ENCODE data around the gene SLC12A8.

DNA sequence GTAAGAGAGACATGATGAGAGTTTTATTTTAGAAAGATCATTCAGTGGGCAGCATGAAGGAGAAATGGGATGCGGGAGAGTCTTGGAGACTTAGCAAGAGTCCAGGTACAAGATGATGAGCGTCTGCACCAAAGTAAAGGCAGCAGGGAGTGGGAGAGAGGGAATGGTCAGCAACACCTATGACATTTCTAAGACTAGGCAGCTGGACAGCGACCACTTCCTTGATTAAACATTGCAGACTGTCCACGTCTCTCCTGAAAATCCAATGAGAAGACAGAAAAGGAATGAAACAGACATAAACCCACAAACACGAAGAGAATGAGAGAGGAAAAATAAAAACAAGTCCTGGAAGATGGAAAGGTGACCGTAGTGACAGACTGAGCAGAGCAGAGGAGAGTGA lies 110.1 kb downstream of the SLC12A8 start:
- no peak for TF ChIP-seq CEBPB (IDR thresholded peaks at IDR 0.05)
- TF ChIP-seq, protein P1, sequence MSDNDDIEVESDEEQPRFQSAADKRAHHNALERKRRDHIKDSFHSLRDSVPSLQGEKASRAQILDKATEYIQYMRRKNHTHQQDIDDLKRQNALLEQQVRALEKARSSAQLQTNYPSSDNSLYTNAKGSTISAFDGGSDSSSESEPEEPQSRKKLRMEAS (IDR thresholded peaks at IDR 0.05): no peak
- no peak for TF ChIP-seq ZBTB7A (IDR thresholded peaks at IDR 0.05; ENCODE audit: low read depth)
- TF ChIP-seq USF1 (IDR thresholded peaks at IDR 0.05): no peak
- TF ChIP-seq, protein P2, sequence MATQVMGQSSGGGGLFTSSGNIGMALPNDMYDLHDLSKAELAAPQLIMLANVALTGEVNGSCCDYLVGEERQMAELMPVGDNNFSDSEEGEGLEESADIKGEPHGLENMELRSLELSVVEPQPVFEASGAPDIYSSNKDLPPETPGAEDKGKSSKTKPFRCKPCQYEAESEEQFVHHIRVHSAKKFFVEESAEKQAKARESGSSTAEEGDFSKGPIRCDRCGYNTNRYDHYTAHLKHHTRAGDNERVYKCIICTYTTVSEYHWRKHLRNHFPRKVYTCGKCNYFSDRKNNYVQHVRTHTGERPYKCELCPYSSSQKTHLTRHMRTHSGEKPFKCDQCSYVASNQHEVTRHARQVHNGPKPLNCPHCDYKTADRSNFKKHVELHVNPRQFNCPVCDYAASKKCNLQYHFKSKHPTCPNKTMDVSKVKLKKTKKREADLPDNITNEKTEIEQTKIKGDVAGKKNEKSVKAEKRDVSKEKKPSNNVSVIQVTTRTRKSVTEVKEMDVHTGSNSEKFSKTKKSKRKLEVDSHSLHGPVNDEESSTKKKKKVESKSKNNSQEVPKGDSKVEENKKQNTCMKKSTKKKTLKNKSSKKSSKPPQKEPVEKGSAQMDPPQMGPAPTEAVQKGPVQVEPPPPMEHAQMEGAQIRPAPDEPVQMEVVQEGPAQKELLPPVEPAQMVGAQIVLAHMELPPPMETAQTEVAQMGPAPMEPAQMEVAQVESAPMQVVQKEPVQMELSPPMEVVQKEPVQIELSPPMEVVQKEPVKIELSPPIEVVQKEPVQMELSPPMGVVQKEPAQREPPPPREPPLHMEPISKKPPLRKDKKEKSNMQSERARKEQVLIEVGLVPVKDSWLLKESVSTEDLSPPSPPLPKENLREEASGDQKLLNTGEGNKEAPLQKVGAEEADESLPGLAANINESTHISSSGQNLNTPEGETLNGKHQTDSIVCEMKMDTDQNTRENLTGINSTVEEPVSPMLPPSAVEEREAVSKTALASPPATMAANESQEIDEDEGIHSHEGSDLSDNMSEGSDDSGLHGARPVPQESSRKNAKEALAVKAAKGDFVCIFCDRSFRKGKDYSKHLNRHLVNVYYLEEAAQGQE (IDR thresholded peaks at IDR 0.05; ENCODE audit: low read depth): no peak
- TF ChIP-seq YY1 (IDR thresholded peaks at IDR 0.05; ENCODE audit: low read depth): no peak

Measured in Ishikawa (cell line).